Stomach (tissue), 4 donors: ENCODE data around the gene GATA2.

Experiments used
- EP300 ChIP-seq: sonication (generic); formaldehyde crosslinking; IDR thresholded peaks from one replicate; pipeline ENCODE4 v1.6.1; 2017; ENCODE audit warnings: antibody characterized with exemption
- POLR2A ChIP-seq, 4 donors: fragments of 450-650 bp; IDR thresholded peaks; one replicate each; pipeline ENCODE4 v1.6.1; 2016; ENCODE audit warnings: antibody characterized with exemption in 4 of 4, control low read depth in 2 of 4, mild to moderate bottlenecking in 1 of 4, moderate library complexity in 1 of 4
- POLR2AphosphoS5 ChIP-seq, 3 donors: sonication (generic); formaldehyde crosslinking; IDR thresholded peaks; one replicate each; pipeline ENCODE4 v1.6.1; 2016; ENCODE audit warnings: antibody characterized with exemption in 3 of 3
- TF ChIP-seq, protein P1 (sequence below), 7 experiments: fragments of 450-650 bp in 4 of 7; fragments of 200-600 bp in 3 of 7; sonication (generic) in 3 of 7; IDR thresholded peaks; one replicate each; pipeline ENCODE4 v1.5.1; 2016 to 2019; ENCODE audit warnings: antibody characterized with exemption in 7 of 7, control low read depth in 2 of 7, mild to moderate bottlenecking in 1 of 7

DNA sequence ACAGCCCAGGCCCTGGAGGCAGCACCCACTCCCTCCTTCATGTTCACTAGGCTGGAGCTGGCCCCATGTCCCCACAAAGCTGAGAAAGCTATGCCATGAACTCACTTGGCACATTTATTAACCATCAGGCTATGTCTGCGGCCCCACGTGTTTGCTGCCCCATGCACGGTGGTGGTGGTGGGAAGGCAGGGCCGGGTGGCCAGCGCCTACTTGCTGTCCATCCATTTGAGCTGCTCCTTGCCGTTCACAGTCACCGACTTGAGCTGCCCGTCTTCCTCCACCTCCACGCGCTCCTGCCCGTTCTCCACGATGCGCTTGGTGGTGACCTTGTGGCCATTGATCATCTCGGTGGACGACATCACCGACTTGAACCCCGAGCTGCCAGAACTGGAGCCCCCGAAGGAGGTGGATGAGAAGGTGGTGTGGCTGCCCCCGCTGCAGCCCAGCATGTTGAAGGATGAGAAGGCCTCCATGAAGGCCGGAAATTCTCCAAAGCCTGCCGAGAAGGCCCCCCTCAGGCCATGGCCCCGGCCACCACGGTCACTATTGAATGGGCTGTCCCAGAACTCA is 30.6 kb downstream of the GATA2 start:
- TF ChIP-seq, protein P1, sequence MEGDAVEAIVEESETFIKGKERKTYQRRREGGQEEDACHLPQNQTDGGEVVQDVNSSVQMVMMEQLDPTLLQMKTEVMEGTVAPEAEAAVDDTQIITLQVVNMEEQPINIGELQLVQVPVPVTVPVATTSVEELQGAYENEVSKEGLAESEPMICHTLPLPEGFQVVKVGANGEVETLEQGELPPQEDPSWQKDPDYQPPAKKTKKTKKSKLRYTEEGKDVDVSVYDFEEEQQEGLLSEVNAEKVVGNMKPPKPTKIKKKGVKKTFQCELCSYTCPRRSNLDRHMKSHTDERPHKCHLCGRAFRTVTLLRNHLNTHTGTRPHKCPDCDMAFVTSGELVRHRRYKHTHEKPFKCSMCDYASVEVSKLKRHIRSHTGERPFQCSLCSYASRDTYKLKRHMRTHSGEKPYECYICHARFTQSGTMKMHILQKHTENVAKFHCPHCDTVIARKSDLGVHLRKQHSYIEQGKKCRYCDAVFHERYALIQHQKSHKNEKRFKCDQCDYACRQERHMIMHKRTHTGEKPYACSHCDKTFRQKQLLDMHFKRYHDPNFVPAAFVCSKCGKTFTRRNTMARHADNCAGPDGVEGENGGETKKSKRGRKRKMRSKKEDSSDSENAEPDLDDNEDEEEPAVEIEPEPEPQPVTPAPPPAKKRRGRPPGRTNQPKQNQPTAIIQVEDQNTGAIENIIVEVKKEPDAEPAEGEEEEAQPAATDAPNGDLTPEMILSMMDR (IDR thresholded peaks at IDR 0.05) = no peak
- no peak for TF ChIP-seq EP300
- no peak for TF ChIP-seq POLR2A (IDR thresholded peaks at IDR 0.05)
- no peak for TF ChIP-seq POLR2AphosphoS5 (IDR thresholded peaks at IDR 0.05)
